ACC112 (cell line): Measurements from ENCODE around the gene SCG5.
"Not testable (repeated sequence)": the region's sequence is repeated elsewhere in the genome, so short reads cannot be mapped to it uniquely, and the experiment has no call there.

ENCODE experiments used
- H2AFZ ChIP-seq: fragments of 200-600 bp; sonication (generic); one replicate; pipeline ENCODE4 v1.6.0; 2017; ENCODE audit warnings: antibody characterized with exemption, low read length; ENCODE audit not compliant: unreplicated experiment
- H3K27ac ChIP-seq: fragments of 200-600 bp; sonication (generic); 2 replicates; pipeline ENCODE4 v1.5.1; 2014; ENCODE audit warnings: low read depth, mild to moderate bottlenecking, antibody characterized with exemption, low read length, moderate library complexity
- H3K27me3 ChIP-seq: fragments of 200-600 bp; sonication (generic); 2 replicates; pipeline ENCODE4 v1.6.1; 2014; ENCODE audit warnings: mild to moderate bottlenecking, antibody characterized with exemption, low read length, moderate library complexity, mixed read lengths; ENCODE audit not compliant: insufficient read depth
- H3K36me3 ChIP-seq: fragments of 200-600 bp; sonication (generic); 2 replicates; pipeline ENCODE4 v1.6.1; 2016; ENCODE audit warnings: mild to moderate bottlenecking, antibody characterized with exemption, low read length, moderate library complexity, mixed read lengths; ENCODE audit not compliant: insufficient read depth
- H3K4me1 ChIP-seq: fragments of 200-600 bp; sonication (generic); one replicate; pipeline ENCODE4 v1.6.1; 2016; ENCODE audit warnings: low read length, mixed read lengths; ENCODE audit not compliant: insufficient read depth, unreplicated experiment, control insufficient read depth
- H3K4me3 ChIP-seq: fragments of 200-600 bp; sonication (generic); 2 replicates; pipeline ENCODE4 v1.5.1; 2014; ENCODE audit warnings: mild to moderate bottlenecking, low read depth, low read length
- H3K79me2 ChIP-seq: fragments of 200-600 bp; sonication (generic); one replicate; pipeline ENCODE4 v1.6.0; 2016; ENCODE audit warnings: low read length; ENCODE audit not compliant: control insufficient read depth, unreplicated experiment, insufficient read depth

The SCG5 gene, protein sequence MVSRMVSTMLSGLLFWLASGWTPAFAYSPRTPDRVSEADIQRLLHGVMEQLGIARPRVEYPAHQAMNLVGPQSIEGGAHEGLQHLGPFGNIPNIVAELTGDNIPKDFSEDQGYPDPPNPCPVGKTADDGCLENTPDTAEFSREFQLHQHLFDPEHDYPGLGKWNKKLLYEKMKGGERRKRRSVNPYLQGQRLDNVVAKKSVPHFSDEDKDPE

DNA sequence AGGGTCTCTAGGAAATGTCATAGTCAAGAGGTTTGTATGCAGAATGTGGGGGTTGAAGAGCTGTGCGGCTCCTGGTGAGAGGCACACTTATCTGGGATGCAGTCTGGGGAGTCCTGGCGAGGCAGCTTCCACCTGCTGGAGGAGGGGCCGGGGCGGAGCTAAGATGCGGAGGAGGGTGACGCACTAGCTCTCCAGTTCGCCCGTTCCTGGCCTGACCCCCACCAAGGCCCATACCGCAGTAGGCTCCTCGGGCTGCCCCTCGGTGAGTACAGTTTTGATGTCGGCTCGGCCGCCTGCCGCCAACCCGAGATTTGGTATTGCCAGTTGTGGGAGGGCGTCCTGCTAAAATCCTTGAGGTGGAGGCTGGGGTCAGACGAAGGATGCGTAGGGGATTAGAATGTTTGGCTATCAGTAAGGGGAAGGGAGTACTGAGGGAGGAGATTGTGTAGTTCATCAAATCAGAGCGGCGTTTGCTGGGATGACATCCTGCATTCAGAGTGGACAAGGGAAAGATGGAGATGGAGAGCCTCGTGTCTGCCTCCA, at the start of gene SCG5:
SCG5 (plus strand) TSS at position 194 of the 543 bp plus-strand sequence. CDS start 1,883 bp downstream, outside the sequence.
- Histone ChIP-seq H3K27me3 (no peaks in the 10 kb centered on the region), H3K4me1 (no peaks in the 10 kb centered on the region), H3K36me3 (peaks cover 17% of the 10 kb centered on the region), H3K27ac (no peak within 1 kb of the TSS), H3K4me3 (no peak within 1 kb of the TSS), H3K79me2 (no peaks in the 10 kb centered on the region), H2AFZ (no peak within 1 kb of the TSS)

DNA sequence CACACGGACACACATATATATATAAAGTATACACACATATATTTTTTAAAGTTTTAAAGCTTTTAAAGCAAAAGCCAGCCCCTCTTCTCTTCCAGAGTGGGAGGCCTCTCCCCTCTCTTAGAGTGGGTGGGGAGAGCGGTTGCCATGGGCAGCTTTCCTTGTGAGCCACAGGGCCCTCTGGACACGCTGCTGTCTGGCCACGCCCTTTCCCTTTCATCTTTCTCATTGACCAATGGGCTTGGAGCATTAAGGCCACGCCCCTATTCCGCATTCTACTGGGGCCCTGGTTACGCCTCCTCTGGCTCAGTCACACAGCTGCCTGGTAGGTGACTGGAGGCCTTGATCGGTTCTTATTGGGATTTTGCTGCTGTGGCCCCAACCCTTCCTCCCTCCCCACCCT, 48.4 kb upstream of the SCG5 start, which contains the start of gene GOLGA8N:
GOLGA8N (plus strand) TSS at position 306 of the 400 bp plus-strand sequence.
- not testable (repeated sequence) for H3K79me2 ChIP-seq, H3K36me3 ChIP-seq, H3K4me3 ChIP-seq, H2AFZ ChIP-seq, H3K4me1 ChIP-seq, H3K27me3 ChIP-seq, H3K27ac ChIP-seq

DNA sequence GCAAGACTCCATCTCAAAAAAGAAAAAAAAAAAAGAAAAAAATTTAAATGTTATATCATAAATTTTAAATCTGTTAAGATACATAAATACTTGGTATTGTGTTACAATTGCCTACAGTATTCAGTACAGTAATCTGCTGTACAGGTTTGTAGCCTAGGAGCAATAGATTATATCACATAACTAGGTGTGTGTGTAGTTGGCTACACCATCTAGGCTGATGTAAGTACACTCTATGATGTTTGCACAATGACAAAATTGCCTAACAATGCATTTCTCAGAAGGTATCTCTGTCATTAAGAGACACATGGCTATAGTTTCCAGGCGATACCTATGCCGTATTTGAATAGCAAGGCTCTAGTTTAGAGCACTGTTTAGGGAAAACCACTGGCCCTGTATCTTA, 32.0 kb upstream of the SCG5 start:
- not testable (repeated sequence) for H3K36me3 ChIP-seq, H2AFZ ChIP-seq, H3K27me3 ChIP-seq

DNA sequence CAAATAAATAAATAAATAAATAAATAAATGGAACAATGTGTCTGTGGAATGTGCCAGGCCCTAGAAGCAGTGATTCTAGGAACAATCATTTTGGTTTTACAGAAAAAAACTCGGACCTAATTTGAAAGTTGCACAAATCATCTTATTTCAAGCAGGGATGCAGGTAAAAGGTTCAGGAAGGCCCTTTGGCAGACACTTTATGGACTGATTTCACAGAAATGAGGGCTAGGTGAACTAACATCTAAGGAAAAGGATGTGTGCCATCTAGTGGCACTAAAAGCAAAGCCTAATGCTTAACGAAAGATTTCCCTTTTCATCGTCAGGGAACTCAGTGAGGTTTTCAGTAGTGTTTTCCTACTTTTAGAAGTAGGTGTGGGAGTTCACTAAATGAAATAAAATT, 30.8 kb upstream of the SCG5 start:
- not testable (repeated sequence) for H3K79me2 ChIP-seq, H3K27me3 ChIP-seq, H3K4me3 ChIP-seq

More for the DNA sequence above, 32.0 kb upstream of the SCG5 start:
- not testable (repeated sequence) for H3K79me2 ChIP-seq, H3K27ac ChIP-seq, H3K4me1 ChIP-seq, H3K4me3 ChIP-seq

DNA sequence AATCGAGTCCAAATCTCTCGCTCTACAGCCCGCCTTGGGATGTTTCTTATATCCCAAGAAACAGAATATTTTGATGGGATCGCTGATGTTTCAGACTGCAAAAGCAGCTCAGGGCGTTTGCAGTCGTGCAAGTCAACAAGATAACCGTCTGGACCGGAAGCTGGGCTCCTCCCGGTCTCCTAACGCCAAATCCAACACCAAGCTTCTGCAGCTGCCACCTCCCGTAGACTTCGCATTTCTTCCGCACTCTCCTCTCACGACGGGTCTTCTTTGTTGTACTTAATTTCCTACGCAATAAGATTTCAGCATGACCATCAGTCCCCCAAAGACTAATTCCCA, 26.8 kb upstream of the SCG5 start:
- peak overlapping the region; percentile 81 for H3K4me3 ChIP-seq
- H3K4me1 ChIP-seq, H3K36me3 ChIP-seq, H3K27me3 ChIP-seq: not testable (repeated sequence)
- peak overlapping the region; percentile 76 for H3K27ac ChIP-seq
- H2AFZ ChIP-seq, result peak overlapping the region; percentile 81
- peaks cover 39% of the 10 kb centered on the region for H3K79me2 ChIP-seq

More for the DNA sequence above, 30.8 kb upstream of the SCG5 start:
- H3K36me3 ChIP-seq, H3K27ac ChIP-seq, H3K4me1 ChIP-seq, H2AFZ ChIP-seq: not testable (repeated sequence)

DNA sequence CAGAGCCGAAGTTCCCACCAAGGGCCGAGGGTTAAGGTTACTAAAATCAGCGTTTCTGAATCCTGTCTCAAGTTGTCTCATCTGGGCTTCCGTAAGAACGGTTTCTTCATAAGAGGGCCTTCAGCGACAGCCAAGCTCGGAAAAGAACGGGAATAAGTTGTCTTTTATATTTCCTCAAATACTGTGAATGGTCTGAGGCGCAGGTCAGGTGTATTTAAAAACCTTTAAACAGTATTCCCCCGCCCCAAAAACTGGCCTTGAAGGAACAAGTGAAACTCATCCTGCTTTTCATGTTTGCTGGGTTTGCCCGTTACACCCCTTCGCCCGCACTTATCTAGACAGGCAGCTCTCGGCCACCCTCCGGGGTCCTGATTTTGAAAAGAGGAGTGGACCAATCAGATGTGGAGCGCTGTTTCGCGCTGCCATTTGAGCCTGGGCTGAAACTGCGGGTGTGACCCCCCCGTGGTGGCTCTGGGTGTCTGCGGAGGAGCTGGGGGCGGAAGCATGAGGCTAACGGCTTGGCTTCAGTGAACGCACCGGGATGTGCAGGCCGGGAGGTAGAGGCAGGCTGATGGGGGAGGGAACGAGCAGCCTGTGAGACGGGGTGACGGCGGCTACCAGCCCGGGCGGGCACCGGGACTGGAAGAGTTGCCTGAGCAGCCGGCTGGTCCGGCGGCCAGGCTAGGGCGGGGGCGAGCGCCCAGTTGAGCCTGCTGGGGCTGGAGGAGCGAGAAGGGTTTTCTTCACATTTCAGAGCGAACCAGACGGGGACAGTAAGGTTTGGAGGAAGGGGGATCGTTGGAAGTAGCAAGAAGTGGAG, 26.2 kb upstream of the SCG5 start, which contains the start of gene ARHGAP11A:
ARHGAP11A (plus strand) TSS at position 454 of the 820 bp plus-strand sequence. CDS start 708 bp downstream, outside the sequence.
- peaks cover 41% of the 10 kb centered on the region for H3K79me2 ChIP-seq
- H3K4me1 ChIP-seq, H3K27me3 ChIP-seq, H3K36me3 ChIP-seq: not testable (repeated sequence)
- H2AFZ ChIP-seq, result peak within 1 kb of the TSS; percentile 81
- peak within 1 kb of the TSS; percentile 81 for H3K4me3 ChIP-seq
- peak within 1 kb of the TSS; percentile 76 for H3K27ac ChIP-seq

DNA sequence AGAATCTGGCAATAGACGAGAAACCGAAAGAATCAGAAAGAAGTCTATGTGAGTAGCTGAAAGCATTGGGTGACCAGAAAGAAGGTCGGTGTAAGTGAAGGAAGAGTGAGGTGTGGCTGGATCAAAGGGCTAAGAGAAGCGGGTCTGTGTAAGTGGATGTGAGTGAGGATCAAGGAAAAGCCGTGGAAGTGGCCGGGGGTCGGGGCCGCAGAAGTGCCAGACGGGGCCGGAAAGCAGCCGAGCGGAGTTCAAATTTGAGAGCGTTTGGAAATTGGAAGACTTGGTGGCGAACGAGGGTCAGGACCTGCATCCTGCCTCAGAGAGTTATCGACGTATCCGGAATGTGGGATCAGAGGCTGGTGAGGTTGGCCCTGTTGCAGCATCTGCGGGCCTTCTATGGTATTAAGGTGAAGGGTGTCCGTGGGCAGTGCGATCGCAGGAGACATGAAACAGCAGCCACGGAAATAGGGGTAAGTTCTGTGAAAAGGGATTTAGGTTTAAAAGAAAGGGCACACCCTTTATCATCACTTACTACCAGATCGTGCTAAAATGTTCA, 25.6 kb upstream of the SCG5 start:
- not testable (repeated sequence) for H2AFZ ChIP-seq, H3K4me1 ChIP-seq, H3K36me3 ChIP-seq, H3K27me3 ChIP-seq
- H3K4me3 ChIP-seq, result peak overlapping the region; percentile 81
- H3K27ac ChIP-seq, result peak overlapping the region; percentile 25
- peaks cover 41% of the 10 kb centered on the region for H3K79me2 ChIP-seq

DNA sequence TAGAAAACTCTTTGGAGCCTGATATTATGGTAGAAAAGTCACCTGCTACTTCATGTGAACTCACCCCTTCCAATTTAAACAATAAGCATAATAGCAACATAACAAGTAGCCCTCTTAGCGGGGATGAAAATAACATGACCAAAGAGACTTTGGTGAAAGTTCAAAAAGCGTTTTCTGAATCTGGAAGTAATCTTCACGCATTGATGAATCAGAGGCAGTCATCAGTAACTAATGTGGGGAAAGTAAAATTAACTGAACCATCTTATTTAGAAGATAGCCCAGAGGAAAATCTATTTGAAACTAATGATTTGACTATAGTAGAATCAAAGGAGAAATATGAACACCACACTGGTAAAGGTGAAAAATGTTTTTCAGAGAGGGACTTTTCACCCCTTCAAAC, 5.1 kb upstream of the SCG5 start:
- no peak overlapping the region for H3K4me3 ChIP-seq
- H3K79me2 ChIP-seq, result peaks cover 13% of the 10 kb centered on the region
- H3K27ac ChIP-seq, result no peak overlapping the region
- H2AFZ ChIP-seq, result no peak overlapping the region
- H3K27me3 ChIP-seq, result no peaks in the 10 kb centered on the region
- no peaks in the 10 kb centered on the region for H3K4me1 ChIP-seq
- H3K36me3 ChIP-seq, result peaks cover 46% of the 10 kb centered on the region

DNA sequence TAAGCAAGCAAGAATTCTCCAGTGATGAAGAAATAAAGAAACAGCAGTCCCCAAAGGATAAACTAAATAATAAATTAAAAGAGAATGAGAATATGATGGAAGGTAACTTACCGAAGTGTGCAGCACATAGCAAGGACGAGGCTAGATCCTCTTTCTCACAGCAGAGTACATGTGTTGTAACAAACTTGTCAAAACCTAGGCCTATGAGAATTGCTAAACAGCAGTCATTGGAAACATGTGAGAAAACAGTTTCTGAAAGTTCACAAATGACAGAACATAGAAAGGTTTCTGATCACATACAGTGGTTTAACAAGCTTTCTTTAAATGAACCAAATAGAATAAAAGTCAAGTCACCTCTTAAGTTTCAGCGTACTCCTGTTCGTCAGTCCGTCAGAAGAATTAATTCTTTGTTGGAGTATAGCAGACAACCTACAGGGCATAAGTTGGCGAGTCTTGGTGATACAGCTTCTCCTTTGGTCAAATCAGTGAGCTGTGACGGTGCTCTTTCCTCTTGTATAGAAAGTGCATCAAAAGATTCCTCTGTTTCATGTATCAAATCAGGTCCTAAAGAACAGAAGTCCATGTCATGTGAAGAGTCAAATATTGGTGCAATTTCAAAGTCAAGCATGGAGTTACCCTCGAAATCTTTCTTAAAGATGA, 4.5 kb upstream of the SCG5 start:
- Histone ChIP-seq H3K4me1 (no peaks in the 10 kb centered on the region), H2AFZ (no peak overlapping the region), H3K4me3 (no peak overlapping the region), H3K27me3 (no peaks in the 10 kb centered on the region), H3K27ac (no peak overlapping the region), H3K79me2 (peaks cover 13% of the 10 kb centered on the region), H3K36me3 (peaks cover 46% of the 10 kb centered on the region)

DNA sequence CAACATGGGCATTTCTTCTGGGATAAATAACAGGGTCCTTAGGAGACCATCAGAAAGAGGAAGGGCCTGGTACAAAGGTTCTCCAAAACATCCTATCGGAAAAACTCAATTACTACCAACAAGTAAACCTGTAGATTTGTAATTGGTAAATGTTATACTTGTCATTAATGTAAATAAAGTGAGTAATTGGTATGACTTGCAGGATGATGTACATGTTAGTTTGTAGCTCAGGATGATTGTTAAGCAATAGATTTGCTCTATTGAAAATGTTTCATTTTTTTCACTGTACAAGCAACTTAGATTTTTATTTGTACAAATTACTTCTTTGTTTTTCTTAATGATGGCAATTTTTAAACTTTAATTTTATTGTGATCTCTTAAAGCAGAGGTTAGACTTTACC, 3.8 kb upstream of the SCG5 start:
- no peak overlapping the region for H2AFZ ChIP-seq
- peaks cover 13% of the 10 kb centered on the region for H3K79me2 ChIP-seq
- no peak overlapping the region for H3K27ac ChIP-seq
- no peak overlapping the region for H3K4me3 ChIP-seq
- H3K27me3 ChIP-seq, result no peaks in the 10 kb centered on the region
- no peaks in the 10 kb centered on the region for H3K4me1 ChIP-seq
- peaks cover 46% of the 10 kb centered on the region for H3K36me3 ChIP-seq
